ENCODE measurements around the gene PDE10A.
"Not testable (repeated sequence)": the region's sequence is repeated elsewhere in the genome, so short reads cannot be mapped to it uniquely, and the experiment has no call there.

Gene PDE10A

DNA sequence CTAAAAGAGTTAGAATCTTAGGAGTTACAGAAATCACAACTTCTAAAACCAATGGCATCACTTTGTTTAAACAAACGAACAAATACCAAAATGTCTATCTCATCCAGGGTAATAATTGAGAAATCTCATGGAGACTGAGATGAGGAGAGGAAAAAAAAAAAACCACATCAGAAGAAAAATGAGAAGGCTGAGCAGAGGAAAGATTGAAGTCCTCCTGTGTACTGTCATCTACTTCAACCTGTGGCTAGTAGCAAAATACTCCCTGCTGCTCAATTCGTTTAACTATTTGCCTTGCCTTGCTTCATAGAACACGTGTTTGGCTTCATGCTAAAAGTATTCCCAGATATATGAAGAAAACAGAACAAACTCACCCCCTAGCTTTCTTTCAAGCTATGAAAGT is 143.7 kb downstream of the PDE10A start:
- DNase-seq, result no peak

DNA sequence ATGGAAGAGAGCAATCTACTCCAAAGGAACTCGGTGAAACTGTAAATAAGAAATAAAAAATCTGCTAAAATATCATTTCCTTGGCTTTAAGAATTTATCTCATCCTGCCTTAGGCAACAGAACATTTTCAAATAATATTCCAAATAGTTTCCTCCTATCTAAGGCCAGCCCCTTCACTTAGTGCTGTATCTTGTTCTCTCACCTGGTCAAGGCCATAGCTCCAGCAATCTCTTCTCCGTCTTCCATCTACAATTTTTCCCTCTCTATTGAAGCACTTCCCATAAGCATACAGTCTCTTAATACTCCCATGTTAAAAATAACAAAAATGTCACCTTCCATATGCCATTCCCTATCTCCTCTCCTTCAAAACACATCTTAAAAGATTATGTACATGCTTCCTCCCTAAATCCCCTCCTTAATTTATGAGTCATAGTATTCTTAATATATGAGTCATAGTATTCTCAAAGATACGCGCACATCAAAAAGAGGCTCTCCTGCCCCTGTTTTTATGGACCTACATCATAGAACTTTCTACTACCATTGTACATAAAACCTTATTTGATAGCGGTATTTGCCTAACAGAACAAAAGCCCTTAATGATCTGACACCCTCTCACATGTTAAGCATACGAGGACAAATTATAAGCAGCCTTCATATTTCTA is 146.9 kb downstream of the PDE10A start:
- DNase-seq, result no peak

DNA sequence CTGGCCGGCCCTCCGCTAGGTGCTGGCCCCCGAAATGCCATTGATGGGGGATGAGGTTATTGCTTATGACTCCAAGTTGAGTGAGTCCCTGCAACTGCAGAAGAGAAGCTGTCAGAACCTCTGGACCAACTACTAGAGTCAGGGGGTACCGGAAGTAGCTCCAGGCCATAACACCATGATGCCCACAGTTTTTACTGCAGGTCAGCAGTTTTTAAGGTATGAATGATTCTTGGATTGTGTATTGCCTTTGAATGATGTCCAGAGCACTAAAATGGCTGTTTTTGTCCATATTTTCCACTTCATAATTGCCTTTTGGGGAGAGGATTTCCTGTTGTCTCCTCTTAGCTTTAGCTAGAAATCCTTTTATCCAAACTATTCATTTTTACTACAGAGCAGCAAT is 148.4 kb downstream of the PDE10A start:
- no peak for DNase-seq

DNA sequence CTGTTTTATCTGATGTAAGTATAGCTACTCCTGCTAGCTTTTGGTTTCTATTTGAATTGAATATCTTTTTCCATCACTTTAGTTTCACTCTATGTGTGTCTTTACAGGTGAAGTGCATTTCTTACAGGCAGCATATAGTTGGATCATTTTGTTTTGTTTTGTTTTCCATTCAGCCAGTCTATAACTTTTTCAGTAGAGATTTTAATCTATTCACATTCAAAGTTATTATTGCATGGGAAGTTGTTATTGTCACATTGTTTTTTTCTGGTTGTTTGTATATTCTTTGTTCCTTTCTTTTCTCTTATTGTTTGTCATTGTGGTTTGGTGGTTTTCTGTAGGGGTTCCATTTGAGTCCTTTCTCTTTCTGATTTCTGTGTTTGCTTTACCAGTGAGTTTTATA is 151.2 kb downstream of the PDE10A start:
- no peak for DNase-seq

DNA sequence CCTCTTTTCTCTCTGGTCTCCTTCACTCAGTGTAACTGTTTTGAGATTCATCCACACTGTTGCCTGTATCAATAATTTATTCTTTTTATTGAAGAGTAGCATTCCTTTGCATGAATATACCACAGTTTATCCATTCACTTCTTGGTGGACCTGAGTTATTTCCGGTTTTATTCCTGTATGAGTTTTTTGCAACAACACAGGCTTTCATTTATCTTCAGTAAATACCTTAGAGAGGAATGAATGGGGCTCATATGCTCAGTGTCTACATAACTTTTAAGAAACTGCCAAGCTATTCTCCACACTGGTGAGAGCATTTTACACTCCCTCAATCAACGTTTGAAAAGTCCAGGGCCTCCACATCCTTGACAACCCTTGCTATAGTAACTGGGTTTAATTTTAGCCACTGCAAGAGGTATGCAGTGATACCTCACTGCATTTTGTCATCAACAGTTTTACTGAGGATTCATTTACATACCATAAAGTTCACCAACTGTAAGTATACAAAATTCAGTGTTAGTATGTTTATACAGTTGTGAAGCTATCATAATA is 154.6 kb downstream of the PDE10A start:
- no peak for DNase-seq

DNA sequence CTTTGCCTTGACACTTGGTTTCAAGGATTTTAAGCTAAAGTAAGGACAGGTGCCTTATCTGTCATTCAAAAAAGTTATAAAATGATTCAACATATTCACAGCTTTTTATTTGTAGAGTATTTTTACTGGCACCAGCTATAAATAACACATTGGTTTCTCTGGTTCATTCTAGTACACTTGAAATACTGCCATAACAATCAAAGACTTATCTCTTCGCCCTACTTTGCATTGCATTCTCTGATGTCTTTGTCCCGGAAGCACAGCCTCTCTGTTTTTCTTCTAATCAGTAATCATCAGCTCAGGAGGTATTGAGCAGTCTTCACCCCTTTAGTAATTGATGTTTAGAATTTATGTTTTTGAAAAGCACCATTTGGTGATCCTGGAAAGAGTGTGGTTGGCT is 156.4 kb downstream of the PDE10A start:
- no peak for DNase-seq

DNA sequence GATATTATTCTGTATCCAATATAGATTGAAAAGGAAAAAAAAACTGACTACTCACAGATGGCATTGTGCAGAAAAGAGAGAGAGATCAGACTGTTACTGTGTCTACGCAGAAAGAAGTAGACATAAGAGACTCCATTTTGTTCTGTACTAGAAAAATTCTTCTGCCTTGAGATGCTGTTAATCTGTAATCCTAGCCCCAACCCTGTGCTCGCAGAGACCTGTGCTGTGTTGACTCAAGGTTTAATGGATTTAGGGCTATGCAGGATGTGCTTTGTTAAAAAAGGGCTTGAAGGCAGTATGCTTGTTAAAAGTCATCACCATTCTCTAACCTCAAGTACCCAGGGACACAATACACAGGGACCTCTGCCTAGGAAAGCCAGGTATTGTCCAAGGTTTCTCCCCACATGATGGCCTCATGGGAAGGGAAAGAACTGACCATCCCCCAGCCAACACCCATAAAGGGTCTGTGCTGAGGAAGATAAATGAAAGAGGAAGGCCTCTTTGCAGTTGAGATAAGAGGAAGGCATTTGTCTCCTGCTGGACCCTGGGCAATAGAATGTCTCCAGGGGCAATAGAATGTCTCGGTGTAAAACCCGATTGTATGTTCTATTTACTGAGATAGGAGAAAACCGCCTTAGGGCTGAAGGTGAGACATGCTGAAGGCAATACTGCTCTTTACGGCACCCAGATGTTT is 162.7 kb downstream of the PDE10A start:
- DNase-seq, result not testable (repeated sequence)

DNA sequence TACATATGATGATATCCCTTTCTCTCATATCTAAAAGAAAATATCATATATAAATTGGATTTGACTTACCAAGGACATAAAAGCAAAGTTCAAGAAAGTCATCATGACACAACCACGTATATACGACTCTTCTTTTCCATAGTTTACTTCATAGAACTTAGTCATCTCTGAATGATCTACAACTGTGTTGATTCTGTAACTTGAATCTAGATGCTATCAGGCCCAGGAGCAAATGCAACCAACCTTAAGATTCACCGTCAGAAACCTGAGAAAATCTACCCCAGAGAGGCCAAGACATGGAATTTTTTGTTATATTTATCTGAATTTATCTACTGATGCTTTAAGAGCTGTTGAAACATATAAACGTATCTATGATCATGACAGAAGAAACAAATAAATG is 165.6 kb downstream of the PDE10A start:
- DNase-seq, result no peak

DNA sequence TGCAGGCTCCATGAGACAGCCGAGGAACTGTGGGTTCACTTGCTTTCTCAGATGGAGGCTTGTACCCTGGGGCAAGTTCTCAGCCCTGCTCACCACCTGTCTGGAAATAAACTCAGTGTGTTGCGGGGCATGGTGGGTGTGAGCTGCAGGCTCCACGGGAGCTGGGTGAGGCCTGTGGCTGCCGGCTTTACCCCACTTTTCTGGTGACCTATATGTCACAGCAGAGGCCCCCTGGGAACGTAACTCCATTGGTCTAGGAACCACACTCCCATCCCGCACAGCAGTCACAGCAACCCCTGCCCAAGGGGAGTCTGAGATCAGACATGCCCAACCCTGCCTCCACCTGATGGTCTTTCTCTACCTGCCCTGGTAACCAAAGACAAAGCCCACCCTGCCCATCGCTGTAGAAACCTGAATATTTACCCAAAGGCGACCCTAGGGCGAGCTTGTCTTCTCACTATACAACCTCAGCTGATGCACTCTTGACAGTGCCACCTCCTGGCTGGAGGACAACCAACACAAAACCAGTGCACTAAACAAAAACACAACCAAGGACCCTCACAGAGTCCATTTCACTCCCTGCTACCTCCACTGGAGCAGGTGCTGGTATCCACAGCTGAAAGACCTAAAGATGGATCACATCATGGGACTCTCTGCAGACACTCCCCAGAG is 174.3 kb downstream of the PDE10A start:
- DNase-seq, result no peak

DNA sequence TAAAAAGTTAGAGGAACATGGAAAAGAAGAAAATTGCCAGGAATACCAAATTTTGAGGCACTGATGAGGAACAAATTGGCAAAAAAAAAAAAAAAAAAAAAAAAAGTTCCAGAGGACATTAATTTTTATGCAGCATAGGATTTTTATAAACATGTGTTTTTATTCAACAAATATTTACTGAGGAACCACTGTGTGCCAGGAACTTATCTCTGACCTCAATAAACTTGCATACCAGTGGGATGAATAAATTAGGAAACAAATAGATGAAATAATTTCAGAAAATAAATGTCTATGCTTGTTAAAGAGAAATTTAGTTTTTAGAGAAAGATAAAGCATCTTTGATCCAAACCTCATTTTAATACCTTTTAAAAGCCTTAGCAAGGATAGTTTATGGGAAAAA is 175.1 kb downstream of the PDE10A start:
- DNase-seq, result no peak

DNA sequence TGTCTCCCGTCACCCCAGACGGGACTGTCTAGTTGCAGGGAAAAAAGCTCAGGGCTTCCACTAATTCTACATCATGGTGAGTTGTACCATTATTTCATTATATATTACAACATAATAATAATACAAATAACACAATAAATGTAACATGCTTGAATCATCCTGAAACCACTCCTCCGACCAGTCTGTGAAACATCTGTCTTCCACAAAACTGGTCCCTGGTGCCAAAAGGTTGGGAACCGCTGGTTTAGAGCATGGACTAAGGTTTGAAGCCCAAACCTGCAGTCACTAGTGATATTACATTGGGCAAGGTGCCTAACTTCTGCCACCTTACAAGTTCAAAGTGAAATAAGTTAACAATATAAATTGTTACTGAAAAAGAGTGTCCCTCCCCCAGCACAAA is 175.7 kb downstream of the PDE10A start:
- DNase-seq, result no peak

DNA sequence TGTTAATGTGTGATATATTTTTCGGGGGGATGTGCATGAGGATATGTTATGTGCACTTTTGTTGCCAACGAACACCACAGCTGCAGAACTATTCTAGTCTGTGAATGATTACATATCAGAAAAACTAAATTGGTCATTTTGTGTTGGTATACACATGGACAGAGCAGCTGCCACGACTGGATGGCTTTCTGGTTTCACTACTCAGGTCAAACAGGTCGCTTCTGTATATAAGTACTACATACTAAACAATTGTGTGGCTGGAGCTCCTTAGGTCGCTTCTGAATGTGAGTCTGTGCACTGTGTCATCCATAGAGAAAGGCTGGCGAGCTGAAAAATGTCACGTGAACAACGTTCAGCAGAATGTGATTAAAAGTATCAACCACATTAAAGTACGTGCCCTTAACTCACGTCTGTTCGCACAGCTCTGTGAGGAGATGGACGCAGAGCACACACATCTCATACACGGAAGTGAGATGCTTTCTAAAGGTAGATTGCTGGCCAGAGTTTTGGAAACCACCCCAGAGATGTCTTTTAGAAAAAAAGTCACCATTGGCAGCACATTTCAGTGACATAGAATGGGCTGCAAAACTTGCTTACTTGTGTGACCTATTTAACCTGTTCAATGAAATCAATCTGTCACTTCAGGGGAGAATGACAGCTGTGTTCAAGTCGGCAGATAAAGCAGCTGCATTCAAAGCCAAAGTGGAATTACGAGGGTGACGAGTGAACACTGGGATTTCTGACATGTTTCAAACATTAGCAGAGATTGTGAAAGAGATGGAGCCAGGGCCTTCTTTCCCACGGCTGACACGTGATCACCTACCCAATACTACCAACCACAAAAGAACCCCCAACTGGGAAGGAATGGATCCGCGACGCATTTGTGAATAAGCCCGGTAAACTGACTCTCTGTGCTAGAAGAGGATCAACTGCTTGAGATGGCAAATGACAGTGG is 176.6 kb downstream of the PDE10A start:
- DNase-seq, result no peak

DNA sequence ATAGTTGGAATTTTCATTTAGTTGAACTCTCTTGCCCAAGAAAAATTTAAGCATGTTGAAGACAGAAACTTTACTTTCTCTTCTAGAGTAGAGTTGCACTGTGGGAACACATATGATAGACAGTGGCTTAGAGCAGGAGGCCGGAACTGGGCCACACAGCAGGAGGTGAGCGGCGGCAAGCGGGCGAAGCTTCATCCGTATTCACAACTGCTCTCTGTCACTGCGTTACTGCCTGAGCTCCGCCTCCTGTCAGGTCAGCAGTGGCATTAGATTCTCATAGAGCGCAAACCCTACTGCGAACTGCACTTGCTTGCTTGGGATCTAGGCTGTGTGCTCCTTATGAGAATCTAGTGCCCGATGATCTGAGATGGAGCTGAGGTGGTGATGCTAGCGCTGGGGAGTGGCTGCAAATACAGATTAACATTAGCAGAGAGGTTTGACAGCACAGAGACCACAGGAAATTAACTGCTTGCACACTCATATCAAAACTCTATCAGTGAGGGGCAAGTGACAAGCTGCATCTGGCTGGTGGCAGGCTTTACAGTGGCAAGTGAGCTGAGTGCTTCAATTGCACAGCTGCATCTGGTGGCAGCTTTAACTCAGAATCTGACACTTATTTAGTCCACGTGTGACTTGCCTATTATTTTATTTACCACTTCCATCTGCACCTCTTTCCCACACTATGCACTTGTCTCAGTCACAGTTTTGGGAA is 178.7 kb downstream of the PDE10A start:
- DNase-seq, result no peak

DNA sequence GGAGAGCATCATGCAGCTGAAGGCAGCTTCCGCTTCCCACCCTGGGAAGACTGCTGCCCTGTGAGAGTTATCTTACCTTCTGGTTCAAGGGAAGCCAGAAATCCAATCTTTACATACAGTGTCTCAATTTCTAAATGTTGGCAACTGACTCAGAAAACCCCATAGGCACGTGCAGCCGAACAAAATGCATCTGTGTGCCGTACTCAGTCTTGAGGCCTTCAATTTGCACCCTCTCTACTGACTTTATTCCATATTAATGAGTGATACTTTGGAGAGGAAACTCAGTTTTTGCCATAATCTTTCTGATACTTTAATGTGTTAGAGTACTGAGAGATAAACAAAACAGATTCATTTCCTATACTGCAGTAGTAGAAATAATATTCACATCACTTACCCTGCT is 181.1 kb downstream of the PDE10A start:
- DNase-seq, result no peak

DNA sequence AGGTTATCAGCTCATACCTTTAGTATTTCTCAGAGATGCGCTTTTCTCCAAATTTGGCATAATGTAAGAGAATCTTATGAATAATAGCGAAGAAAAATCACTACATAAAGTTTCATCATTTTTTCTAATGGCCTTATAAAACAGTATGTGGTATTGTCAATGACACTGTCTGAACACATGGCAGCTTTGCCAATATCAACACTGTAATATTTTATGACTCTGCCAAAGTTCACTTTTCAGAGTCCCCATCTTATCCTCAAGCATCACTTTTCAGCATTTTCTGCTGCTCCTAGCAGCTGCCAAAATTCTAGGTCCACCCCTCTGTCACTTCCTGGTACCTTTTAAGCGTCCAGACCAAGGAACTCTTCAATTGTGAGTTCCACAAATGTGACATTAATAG is 182.1 kb downstream of the PDE10A start:
- no peak for DNase-seq

DNA sequence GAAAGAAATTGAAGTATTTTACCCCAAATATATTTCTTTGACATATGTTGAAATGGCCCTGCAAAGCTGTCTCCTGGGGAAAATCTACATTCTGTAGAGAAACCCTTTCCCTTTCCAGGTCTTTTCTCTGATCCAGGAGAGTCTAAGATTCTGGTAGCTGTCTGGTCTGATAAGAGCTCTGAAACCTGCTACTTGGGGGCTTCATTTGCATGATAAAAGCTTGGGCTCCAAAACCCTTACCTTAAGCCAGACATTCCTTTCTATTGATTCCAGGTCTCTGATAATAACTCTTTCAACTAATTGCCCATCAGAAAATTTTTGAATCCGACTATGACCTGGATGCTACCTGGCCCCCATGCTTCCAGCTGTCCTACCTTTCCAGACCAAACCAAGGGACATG is 184.5 kb downstream of the PDE10A start:
- no peak for DNase-seq

DNA sequence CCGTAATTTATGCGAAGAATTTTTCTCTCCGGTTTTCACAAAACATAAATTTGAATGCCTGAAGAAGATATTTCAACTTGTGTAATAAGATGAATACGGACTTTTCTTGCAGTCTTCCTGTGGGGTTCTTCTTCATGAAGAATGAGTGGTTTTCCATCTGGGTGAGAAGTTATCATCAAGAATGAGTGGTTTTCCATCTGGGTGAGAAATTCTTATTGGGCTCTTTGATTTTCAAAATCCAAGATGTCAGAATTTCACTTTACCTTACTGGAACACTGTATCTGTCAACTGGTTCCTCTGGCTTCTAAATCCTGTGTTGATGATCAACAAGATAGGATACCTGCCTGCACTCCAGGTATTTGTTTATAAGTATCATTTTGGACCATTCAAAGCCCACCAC is 193.6 kb downstream of the PDE10A start:
- DNase-seq, result no peak

DNA sequence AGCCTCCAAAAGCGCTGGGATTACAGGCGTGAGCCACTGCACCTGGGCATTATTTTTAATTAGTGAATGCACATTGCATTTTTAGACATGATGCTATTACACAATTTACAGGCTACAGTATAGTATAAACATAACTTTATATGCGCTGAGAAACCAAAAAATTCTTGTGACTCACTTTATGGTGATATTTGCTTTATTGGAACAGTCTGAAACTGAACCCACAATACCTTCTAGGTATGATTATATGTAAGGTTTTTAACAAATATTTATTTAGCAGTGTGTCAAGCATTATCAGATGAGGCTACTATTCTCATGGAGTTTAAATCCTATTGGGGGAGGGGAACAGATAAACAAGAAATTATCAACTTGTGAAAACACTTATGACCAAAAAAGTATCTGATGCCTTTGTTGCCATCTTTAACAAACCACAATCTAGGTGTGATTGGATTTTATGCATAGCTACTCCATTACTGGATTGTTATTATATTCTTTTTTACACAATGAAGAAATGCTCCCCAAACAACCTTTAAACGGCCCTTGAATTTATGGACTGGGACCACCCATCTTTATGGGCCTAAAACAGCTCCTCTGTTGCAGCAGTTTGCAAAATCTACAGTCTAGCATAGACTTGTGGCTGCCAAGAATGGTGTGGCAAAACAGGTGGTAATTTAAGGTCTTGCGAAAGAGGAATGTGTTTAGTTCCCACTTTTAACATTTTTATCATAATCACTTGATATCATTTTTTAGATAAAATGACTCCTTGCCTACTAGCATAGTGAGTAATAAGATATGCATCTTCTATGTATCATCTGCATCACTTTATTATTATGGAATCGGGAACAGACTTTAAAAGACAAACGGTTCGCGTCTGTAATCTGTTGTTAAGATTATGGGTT is 194.5 kb downstream of the PDE10A start:
- no peak for DNase-seq

DNA sequence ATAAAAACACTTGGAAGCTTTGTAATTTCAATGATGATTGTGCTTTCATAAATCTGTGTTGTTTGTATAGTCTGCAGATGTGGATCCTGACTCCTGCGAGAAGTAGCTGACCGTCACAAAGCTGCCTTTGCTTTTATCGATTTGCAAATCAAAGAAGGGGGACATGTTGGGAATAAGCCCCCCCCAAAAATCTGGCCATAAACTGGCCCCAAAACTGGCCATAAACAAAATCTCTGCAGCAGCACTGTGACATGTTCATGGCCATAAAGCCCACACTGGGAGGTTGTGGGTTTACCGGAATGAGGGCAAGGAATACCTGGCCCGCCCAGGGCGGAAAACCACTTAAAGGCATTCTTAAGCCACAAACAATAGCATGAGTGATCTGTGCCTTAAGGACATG is 199.5 kb downstream of the PDE10A start:
- DNase-seq, result not testable (repeated sequence)

DNA sequence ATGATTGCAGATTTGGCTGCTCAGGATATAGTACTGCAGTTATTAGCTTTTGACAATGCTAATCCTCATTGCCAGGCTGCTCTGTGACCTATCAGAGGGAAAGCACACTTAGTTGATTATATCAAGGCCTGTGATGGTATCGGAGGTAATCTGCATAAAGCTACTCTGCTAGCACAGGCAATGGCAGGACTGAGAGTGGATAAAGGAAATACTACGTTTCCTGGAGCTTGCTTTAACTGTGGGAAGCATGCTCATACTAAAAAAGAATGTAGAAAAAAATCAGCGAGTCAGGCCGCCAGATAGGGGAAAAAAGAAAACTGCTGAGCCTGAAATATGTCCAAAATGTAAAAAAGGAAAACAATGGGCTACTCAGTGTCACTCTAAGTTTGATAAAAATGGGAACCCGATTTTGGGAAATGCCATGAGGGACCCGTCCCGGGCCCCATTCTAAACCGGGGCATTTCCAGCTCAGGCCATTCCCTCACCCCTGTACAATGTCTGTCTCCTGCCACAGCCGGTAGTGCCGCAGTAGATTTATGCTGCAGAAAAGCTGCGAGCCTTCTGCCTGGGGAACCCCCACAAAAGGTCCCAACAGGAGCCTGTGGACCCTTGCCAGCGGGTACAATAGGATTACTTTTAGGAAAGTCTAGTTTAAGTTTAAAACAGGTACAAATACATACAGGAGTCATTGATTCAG is 203.3 kb downstream of the PDE10A start:
- not testable (repeated sequence) for DNase-seq

Data from SW 1271 (cell line).